ENCODE results near the gene HCRTR1.

- TF ChIP-seq EP300 (conservative IDR thresholded peaks at IDR 0.05; ENCODE audit: poor library complexity, severe bottlenecking) (no peak), REST (IDR thresholded peaks at IDR 0.05; ENCODE audit: borderline replicate concordance) (no peak), TAF1 (IDR thresholded peaks at IDR 0.05; ENCODE audit: low read depth) (no peak), EZH2 (IDR thresholded peaks at IDR 0.05; ENCODE audit: borderline replicate concordance, insufficient read depth, low read length, poor library complexity, severe bottlenecking) (no peak), MXI1 (conservative IDR thresholded peaks at IDR 0.05; ENCODE audit: poor library complexity, severe bottlenecking) (no peak), SMC3 (conservative IDR thresholded peaks at IDR 0.05; ENCODE audit: poor library complexity) (no peak), RAD21 (conservative IDR thresholded peaks at IDR 0.05) (no peak)
- TF ChIP-seq, protein P1, sequence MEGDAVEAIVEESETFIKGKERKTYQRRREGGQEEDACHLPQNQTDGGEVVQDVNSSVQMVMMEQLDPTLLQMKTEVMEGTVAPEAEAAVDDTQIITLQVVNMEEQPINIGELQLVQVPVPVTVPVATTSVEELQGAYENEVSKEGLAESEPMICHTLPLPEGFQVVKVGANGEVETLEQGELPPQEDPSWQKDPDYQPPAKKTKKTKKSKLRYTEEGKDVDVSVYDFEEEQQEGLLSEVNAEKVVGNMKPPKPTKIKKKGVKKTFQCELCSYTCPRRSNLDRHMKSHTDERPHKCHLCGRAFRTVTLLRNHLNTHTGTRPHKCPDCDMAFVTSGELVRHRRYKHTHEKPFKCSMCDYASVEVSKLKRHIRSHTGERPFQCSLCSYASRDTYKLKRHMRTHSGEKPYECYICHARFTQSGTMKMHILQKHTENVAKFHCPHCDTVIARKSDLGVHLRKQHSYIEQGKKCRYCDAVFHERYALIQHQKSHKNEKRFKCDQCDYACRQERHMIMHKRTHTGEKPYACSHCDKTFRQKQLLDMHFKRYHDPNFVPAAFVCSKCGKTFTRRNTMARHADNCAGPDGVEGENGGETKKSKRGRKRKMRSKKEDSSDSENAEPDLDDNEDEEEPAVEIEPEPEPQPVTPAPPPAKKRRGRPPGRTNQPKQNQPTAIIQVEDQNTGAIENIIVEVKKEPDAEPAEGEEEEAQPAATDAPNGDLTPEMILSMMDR (IDR thresholded peaks at IDR 0.05; ENCODE audit: poor library complexity, severe bottlenecking): no peak
Observed at GRCh38 chr1:31650161-31651088, 32.9 kb downstream of the HCRTR1 start.
